Right lung (tissue), 10 donors: ENCODE data around the gene NLGN3. TPM values are rescaled to one million over a fixed set of nuclear protein-coding genes. Genes with fewer than 3 reads are reported as not detected.
A peak's percentile ranks its signal among the peaks of the same experiment; 100 is the strongest.

Source experiments
- DNase-seq, 2 donors: peaks; one replicate each; pipeline ENCODE4 v3.0.0-alpha.2; 2013
- long read RNA-seq, 8 donors: transcript quantifications; one replicate each; lab custom pipeline, GENCODE V29; 2026
- polyA plus RNA-seq, 5 donors: library from polyadenylated mRNA; unstranded; fragments of 120-200 nt; gene quantifications; one replicate each; pipeline versions ENCODE4 v1.2.1 to v1.2.3, GENCODE V29; 2013; ENCODE audit warnings: inconsistent platforms in 1 of 5, low replicate concordance in 1 of 5; ENCODE audit not compliant: insufficient read length in 5 of 5, insufficient read depth in 1 of 5

The NLGN3 gene
- polyA plus RNA-seq = 1 to 10 TPM; 5.5 to 6.9 (median 6.4) TPM
- long read RNA-seq, donor 1, partial matches to known transcripts = 0 of 3 reads
- long read RNA-seq, donor 1, other reads (novel, unspliced or antisense) = 0 of 3 reads
- long read RNA-seq, donor 2 = 0 reads
- long read RNA-seq, donor 3 = 0 reads
- long read RNA-seq, donor 4 = 0 reads
- long read RNA-seq, donor 5 = 0 reads
- long read RNA-seq, donor 6, partial matches to known transcripts = 0 of 1 reads
- long read RNA-seq, donor 6, other reads (novel, unspliced or antisense) = 0 of 1 reads
- long read RNA-seq, donor 7, partial matches to known transcripts = 0 of 1 reads
- long read RNA-seq, donor 7, other reads (novel, unspliced or antisense) = 0 of 1 reads
- long read RNA-seq, donor 8 = 0 reads

DNA sequence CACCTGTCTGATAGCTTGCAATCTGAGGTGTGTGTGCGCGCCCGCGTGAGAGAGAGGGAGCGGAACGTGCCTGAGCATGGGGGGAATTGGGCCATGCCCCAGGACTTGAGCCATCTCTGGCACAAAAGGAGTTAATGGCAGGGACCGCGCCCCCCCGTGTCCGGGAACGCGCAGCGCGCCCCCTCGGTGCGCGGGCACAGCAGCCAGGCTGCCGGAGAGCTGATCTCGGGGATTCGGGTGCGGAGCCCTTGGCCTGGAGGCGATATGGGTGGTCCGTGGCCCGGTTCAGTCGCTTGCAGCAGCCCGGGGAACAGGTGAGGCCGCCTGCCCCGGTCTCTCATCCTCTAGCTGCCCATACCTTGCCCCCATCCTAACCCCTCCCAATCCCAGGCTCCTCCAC lies at the start of gene NLGN3:
Gene NLGN3 (plus strand): TSS at position 191 of the 400 bp plus-strand sequence. CDS start 2,909 bp downstream, outside the sequence.
- no peak for DNase-seq

DNA sequence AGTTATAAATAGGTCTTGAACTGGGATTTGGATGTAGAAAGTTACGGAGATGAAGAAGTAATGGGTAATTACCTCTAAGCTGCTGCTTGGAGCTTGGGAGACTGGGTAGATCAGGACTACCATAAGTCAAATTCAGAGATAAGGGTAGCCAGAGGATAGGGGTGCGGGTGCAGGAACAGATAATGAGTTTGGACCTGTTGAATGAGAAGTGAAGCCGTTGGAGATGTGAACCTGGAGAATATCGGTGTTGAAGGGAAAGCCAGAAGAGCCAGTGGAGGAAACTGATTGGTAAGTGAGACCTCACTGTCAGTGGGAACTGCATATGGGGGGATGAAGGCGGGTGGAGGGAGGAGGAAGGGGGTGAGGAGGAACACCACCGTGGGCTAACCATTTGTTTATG lies 49.6 kb upstream of the NLGN3 start:
- no peak for DNase-seq

DNA sequence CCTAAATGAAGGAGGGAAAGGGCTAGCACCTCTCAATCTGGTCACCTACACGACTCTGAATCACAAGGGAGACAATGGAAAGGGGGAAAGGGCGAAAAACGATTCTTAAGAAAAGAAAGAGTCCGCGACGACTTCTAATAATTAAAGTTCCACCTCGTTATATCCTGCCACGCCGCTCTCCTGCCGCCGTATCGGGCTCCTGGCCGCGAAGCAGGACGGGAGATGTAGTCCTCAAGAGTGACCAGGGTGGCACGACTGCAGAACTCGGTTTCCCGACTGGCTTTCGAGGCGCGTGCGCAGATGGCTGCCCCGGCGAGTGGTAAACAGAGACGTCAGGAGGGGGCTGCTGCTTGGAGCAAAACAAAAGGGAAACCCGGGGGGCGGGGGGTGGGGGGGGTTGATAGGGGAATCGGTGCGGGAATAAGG lies 49.1 kb upstream of the NLGN3 start, which contains the start of gene FOXO4:
Gene FOXO4 (plus strand): TSS at position 297 of the 426 bp plus-strand sequence. CDS start 678 bp downstream, outside the sequence.
- peak; percentile 80 to 84 for DNase-seq

DNA sequence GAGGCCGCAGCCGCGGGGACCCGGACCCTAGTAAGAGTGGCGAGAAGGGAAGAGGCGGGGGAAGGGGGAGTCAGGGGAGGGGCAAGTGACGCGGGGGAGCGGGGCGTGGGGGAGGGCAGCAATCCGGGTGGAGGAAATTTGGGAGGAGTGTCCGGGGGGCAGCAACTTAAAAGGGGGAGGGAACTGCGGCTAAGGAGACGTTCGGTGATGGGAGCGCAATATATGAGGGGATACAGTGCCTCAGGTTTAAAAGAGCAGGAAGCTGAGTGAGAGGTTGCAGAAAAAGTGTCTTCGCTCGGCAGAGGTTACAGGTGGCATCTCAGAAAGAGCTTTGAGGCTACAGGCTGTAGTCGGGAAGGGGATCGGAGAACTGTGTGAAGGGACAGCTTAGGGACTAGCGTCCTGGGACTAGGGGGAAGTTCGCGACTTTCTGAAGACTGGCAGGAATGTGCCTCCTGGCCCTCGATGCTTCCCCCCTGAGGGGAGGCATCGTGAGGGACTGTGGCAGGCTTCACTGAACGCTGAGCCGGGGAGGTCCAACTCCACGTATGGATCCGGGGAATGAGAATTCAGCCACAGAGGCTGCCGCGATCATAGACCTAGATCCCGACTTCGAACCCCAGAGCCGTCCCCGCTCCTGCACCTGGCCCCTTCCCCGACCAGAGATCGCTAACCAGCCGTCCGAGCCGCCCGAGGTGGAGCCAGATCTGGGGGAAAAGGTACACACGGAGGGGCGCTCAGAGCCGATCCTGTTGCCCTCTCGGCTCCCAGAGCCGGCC lies 48.5 kb upstream of the NLGN3 start:
- peak; percentile 45 to 57 for DNase-seq

DNA sequence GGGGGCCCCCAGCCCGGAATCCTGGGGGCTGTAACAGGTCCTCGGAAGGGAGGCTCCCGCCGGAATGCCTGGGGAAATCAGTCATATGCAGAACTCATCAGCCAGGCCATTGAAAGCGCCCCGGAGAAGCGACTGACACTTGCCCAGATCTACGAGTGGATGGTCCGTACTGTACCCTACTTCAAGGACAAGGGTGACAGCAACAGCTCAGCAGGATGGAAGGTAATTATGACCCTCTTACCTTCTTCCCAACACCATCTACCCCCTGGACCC lies 47.9 kb upstream of the NLGN3 start:
- no peak for DNase-seq

DNA sequence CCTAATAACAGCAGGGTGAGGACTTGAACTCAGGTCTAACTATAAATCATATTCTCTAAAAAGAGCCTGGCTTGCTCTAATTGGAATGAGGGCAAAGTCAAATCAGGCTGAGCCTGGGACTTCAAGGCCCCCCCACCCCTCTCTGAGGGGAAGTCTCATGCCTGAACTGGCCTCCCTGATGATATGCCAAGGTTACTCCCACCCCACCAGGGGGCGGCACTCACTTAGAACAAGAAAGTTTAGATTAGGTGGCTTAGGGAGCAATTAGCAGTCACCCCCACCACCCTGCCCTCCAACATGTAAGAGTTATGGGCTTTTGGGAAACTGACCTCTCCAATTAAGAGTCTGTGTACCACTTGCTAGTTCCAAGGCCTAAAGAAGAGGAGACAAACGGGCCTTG lies 46.3 kb upstream of the NLGN3 start:
- no peak for DNase-seq

DNA sequence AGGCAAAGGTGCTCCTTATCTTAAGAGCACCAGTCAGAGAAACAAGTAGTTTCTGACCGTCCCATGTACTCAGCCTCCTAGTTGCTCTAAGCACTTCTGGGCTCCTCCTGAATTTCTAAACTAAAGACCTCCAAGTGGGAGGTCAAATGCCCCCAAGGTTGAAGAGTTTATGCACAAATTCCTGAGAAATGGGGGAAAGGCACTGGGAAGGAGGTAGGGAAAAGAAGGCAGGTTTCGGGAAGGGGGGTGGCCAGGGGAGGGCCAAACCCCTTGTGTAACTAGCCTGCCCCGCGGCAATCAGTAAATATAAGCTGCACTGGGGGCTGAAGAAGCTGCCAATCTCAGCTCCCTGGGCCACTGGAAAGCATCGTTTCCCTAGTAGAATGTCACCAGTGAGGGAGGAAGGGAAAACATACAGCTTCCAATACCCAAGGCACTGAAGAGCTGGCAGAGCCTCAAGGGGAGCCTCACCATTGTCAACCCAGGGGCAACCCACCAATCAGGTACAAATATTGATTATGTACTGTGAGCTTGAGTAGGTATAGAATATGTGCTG lies 45.6 kb upstream of the NLGN3 start:
- DNase-seq = no peak

DNA sequence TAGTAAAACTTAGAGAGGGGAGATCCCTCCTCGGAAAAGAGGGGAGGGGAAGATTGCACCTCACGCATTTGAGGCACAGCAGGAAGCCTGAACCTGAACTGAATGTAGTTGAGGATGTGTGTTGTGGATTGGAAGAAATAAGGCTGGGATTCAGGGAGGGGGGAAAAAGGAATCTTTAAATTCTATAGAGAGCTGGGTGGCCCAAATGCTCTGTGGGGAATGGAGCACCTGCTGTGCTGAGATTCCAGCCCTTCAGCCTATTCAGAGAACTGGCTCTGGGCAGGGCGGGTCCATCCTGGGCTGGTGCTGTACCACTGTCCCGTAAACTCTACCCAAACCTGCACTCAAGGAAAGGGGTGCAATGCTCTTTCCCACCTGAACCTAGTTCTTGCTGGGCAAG lies 44.9 kb upstream of the NLGN3 start:
- no peak for DNase-seq

DNA sequence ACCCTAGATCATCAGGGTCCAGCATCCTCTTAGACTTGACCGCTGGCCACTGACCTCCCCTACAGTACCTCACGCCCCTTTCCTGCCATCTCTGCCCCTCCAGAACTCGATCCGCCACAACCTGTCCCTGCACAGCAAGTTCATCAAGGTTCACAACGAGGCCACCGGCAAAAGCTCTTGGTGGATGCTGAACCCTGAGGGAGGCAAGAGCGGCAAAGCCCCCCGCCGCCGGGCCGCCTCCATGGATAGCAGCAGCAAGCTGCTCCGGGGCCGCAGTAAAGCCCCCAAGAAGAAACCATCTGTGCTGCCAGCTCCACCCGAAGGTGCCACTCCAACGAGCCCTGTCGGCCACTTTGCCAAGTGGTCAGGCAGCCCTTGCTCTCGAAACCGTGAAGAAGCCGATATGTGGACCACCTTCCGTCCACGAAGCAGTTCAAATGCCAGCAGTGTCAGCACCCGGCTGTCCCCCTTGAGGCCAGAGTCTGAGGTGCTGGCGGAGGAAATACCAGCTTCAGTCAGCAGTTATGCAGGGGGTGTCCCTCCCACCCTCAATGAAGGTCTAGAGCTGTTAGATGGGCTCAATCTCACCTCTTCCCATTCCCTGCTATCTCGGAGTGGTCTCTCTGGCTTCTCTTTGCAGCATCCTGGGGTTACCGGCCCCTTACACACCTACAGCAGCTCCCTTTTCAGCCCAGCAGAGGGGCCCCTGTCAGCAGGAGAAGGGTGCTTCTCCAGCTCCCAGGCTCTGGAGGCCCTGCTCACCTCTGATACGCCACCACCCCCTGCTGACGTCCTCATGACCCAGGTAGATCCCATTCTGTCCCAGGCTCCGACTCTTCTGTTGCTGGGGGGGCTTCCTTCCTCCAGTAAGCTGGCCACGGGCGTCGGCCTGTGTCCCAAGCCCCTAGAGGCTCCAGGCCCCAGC lies 43.8 kb upstream of the NLGN3 start:
- DNase-seq = no peak

DNA sequence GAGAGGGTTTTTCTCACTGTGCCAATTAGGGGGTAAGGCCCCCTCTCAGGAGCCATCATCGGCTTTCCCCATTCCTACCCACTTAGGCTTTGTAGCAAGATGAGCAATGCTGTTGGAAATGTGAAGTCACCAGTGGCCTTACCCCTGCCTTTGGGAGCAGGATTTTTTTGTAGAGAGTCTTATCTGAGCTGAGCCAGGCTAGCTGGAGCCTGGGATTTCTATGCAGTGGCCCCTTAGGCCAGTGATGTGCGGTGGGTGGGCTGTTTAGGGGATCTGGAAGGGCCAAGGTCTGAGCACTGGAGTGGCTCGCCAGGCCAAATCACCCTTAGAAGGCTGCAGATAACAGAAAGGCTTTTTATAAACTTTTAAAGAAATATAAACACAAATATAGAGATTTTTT lies 42.3 kb upstream of the NLGN3 start:
- no peak for DNase-seq

DNA sequence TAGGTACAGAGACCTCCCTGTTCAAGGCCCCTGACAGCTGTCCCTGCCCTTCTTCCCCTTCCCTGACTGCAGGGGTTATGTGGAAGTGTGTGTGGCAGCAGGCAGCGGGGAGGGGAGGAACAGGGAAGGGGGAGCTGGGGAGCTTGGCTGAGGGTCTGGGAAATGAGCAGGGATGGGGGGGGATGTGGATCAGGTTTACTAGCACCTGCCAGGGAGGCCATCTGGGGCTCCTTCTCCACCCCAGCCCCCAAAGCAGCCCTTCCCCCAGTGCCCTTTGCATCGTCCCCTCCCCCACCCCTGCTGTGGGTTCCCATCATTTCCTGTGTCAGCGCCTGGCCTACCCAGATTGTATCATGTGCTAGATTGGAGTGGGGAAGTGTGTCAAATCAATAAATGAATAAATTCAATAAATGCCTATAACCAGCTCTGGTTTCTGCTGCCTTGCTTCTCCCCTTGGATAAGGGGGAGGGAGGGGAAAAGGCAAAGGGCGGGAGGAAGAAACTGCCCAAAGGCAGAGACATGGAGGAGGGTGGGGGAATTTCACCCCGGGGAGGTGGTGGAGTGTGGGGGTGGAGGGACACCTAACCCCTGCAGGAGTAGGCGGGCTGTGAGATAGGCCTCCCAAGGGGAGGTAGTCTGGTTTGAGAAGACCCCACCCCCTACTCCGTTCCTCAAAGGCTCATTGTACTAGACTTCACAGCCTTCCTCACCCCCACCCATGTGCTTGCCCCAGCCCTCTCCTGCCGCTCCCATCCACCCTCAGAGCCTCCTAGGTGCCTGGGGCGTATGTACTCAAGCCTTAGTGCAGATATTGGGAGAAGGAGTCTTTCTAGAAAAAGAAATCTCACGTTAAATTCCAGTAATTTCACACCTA lies 41.3 kb upstream of the NLGN3 start:
- no peak for DNase-seq

DNA sequence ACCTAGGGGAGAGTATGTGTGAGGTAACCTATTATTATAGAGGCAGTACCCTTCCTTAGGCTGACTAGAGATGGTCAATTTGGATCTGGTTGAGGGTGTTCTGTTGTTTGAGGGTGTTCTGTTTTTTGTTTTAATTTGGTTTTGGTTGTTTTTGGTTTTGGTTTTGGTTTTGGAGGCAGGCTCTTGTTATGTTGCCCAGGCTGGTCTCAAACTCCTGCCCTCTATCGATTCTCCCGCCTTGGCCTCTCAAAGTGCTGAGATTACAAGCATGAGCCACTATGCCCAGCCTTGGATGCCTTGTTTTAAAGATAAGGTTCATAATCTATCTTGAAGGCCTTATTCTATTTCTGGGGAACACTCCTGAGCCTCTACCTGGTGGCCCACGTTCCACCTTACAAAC lies 39.0 kb upstream of the NLGN3 start:
- no peak for DNase-seq

DNA sequence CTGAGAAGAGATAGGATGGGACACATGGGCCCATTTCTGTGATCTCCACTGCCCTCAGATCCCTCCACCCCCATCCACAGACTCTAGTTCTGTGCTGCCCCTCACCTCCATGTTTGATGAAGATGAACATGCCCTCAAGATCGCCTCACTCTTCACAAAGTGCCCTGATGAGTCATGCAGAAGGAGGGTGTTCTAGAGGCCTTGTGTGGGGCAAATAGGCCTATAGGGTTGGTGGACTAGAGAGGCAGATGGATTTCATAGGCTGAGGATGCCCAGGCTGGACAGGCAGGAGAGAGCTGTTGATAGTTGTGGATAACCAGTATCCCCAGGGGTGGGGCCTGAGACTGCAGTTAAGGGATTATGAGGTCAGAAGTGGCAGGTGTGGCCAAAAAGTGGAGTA lies 38.2 kb upstream of the NLGN3 start, which contains the start of gene CXorf65:
Gene CXorf65 (minus strand): TSS at position 314 of the 400 bp plus-strand sequence. CDS start 184 bp downstream, at position 130.
- DNase-seq = no peak

DNA sequence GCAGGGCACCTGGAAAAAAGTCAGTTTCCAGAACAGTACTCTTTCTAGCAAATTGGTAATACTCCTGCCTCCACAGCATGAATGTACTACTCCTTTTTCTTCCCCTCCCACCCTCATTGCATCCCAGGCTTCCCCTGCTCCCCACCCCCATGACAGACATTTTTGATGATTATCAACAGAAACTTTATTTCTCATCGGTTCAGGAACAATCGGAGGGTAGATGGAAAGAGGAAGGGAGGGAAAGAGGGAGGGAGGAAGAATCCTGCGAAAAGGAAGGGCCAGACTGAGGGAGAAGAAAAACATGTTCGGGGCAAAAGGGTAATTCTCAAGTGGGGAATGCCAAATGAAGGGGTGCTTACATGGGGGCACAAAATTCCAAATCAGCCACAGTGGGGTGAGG lies 37.4 kb upstream of the NLGN3 start:
- no peak for DNase-seq

DNA sequence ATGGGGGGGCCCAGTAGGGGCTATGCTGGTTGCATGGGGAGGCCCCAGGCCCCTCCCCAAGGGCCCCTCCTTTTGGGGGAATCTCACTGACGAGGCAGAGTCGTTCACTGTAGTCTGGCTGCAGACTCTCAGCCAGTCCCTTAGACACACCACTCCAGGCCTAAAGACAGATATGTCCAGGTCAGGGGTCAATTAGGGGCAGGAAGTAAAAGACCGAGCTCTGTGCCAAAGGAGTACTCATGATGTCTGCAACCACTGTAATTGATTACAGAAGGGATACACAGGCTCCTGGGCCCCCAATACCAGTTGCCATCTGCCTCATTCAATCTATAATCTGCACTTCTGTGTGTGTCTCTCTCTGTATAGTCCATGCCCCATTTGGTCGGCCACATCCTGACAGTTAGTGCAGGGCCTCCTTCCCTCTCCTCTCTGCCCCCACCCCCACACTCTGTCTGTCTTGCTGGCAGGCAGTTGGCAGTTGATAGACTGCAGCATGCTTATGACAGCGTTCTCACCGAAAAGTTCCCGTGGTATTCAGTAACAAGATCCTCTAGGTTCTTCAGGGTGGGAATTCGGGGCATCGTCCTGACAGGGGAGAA lies 36.8 kb upstream of the NLGN3 start:
- no peak for DNase-seq

DNA sequence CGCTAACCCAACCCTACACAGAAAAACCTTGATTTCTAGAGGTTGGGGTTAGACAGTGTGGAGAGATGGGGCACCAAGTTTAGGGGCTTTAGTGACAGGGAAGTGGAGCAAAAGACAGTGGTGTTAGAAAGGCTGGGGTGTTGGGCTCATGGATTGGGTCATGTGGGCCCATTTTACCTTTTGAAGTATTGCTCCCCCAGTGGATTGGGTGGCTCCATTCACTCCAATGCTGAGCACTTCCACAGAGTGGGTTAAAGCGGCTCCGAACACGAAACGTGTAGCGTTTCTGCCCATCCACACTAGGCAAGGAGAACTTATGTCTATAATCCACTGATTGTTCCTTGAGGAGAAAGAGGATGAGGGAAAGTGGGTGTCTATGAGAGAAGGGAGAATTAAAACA lies 35.6 kb upstream of the NLGN3 start:
- no peak for DNase-seq

DNA sequence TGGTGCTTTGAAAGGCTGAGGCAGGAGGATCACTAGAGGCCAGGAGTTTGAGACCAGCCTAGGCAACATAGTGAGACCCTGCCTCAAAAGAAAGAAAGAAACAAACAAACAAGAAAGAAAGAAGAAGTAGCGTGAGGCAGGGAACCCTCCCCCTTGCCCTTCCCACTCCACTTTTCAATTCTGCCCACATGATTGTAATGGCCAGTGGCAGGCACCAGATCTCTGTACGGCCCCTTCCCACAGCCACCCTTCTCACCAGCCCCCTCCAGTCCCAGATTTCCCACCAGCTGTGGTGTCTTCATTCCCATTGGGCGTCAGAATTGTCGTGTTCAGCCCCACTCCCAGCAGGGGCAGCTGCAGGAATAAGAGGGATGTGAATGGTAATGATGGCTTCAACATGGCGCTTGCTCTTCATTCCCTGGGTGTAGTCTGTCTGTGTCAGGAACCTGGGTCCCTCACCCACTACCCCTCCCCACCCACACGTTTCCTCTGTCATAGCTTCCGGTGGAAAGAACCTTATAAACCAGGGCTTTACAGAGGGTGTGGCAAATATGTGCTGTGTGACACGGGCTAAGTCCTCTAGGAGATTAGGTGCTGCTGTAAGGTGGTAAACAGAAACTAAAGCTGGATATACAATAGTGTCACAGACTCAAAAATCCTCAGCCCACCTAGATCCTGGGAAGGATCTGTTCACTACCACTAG lies 33.3 kb upstream of the NLGN3 start, which contains the start of gene IL2RG:
Gene IL2RG (minus strand): TSS at position 437 of the 703 bp plus-strand sequence. CDS start 38 bp downstream, at position 399.
- no peak for DNase-seq

DNA sequence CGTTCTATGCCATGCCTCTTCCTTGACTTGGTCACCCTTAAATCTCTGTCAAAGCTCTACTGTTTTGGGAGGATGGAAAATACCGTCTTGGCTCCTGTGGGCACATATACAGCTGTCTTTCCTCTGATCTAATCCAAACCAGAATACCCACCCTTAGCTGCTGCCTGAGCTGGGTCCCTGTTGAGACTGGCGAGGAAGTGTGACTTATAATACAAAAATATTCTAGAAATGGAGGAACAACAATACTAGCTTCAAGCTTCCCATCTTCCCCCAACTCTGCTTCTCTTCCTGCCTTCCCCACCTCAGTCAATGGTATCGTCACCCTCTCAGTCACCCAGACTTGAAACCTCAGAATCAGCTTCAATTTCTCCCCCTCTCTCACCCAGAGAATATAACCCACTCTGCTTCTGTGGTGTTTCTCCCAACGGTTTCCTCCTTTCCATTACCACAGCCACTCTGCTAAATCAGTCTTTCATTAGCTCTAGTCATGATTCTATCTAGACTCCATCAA lies 32.7 kb upstream of the NLGN3 start:
- no peak for DNase-seq

DNA sequence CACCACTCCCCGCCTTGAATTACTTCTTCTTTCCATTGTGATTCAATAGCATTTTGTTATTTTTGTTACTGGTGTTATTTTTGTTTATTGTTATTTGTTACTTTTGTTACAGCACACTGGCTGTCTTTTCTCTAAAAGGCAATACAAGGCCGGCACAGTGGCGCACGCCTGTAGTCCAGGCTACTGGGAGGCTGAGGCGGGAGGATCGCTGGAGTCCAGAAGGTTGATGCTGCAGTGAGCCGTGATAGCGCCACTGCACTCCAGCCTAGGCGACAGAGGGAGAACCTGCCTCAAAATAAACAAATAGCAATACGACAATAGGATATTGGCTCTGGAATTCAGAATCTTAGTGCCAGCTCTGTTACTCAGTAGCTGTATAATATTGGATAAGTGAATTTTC lies 27.3 kb upstream of the NLGN3 start:
- no peak for DNase-seq
